GM12878 (cell line): ENCODE measurements around the gene GSTCD. TPM values are rescaled to one million over a fixed set of nuclear protein-coding genes. Genes with fewer than 3 reads are reported as not detected.

Experiments used
- ATAC-seq: fragments of 200-7000 bp; cut with Tn5 transposase; 3 replicates; pipeline ENCODE4 v1.9.1; 2020; ENCODE audit warnings: mild to moderate bottlenecking, moderate library complexity
- BruUV-seq: library from RNA; stranded (reverse); fragments of 400-500 nt; replicated peaks from 2 replicates; lab custom pipeline; 2021; lab: Mats Ljungman, UMichigan
- CTCF ChIA-PET: fragments of 300-600 bp; sonication (Branson Sonifier 250); formaldehyde crosslinking; extraction: SDS; loops from one replicate; lab custom pipeline; 2021; ENCODE audit warnings: inconsistent platforms; lab: Yijun Ruan, JAX
- POLR2A ChIA-PET: fragments of 350-600 bp; formaldehyde crosslinking; extraction: SDS; loops from one replicate; lab custom pipeline; 2021; ENCODE audit warnings: inconsistent platforms; lab: Charles Lee
- RAD21 ChIA-PET: fragments of 300-600 bp; sonication (Branson Sonifier 250); formaldehyde crosslinking; loops from one replicate; lab custom pipeline; 2023; ENCODE audit warnings: antibody characterized with exemption; ENCODE audit not compliant: unreplicated experiment; lab: Charles Lee
- SMC1A ChIA-PET: fragments of 300-600 bp; sonication (Branson Sonifier 250); formaldehyde crosslinking; loops from one replicate; lab custom pipeline; 2023; ENCODE audit not compliant: unreplicated experiment, uncharacterized antibody; lab: Charles Lee
- DNase-seq: peaks from one replicate; pipeline ENCODE4 v3.0.0-alpha.2; 2011; ENCODE audit warnings: low read depth, low spot score
- FAIRE-seq: peaks from 3 replicates; lab custom pipeline; 2011; peaks lifted over from hg19 to GRCh38; lab: Jason Lieb, UNC
- H2AFZ ChIP-seq: 2 replicates; pipeline ENCODE4 v1.6.0; 2011; ENCODE audit warnings: low read depth, low read length, control low read depth; ENCODE audit not compliant: control insufficient read depth
- H3K27ac ChIP-seq: 2 replicates; pipeline ENCODE4 v1.5.1; 2011; ENCODE audit warnings: control low read depth; ENCODE audit not compliant: control insufficient read depth, insufficient read depth
- H3K27me3 ChIP-seq, 2 experiments: replicated peaks in 1 of 2; 2 replicates each; pipeline versions ENCODE4 v1.6.0 to v1.6.1; 2011; ENCODE audit warnings: low read length in 1 of 2; ENCODE audit not compliant: control insufficient read depth in 2 of 2, insufficient read depth in 2 of 2
- H3K36me3 ChIP-seq, 2 experiments: 2 replicates each; pipeline ENCODE4 v1.5.1; 2011; ENCODE audit warnings: low read length in 1 of 2; ENCODE audit not compliant: control insufficient read depth in 2 of 2, insufficient read depth in 2 of 2
- H3K4me1 ChIP-seq: 2 replicates; pipeline ENCODE4 v1.6.1; 2011; ENCODE audit warnings: mild to moderate bottlenecking, low read length, moderate library complexity, mixed read lengths; ENCODE audit not compliant: control insufficient read depth, insufficient read depth
- H3K4me2 ChIP-seq: 2 replicates; pipeline ENCODE4 v1.6.0; 2011; ENCODE audit warnings: control low read depth; ENCODE audit not compliant: control insufficient read depth, insufficient read depth
- H3K4me3 ChIP-seq: fragments of 200-600 bp; sonication (generic); 2 replicates; pipeline ENCODE4 v1.5.1; 2016
- H3K79me2 ChIP-seq: 2 replicates; pipeline ENCODE4 v1.6.0; 2011; ENCODE audit warnings: low read length; ENCODE audit not compliant: control insufficient read depth, insufficient read depth
- H3K9ac ChIP-seq: 2 replicates; pipeline ENCODE4 v1.8.0; 2011; ENCODE audit warnings: low read length, control low read depth, mixed read lengths; ENCODE audit not compliant: control insufficient read depth, insufficient read depth
- H3K9me3 ChIP-seq: replicated peaks from 3 replicates; pipeline ENCODE4 v1.5.1; 2011; ENCODE audit warnings: mild to moderate bottlenecking, low read length; ENCODE audit not compliant: control insufficient read depth, insufficient read depth
- H4K20me1 ChIP-seq: 2 replicates; pipeline ENCODE4 v1.6.0; 2011; ENCODE audit not compliant: control insufficient read depth, insufficient read depth
- EP300 ChIP-seq, 2 experiments: fragments of 150-350 bp in 1 of 2; IDR thresholded peaks; 2 replicates each; pipeline ENCODE4 v1.6.1; 2011 to 2012; ENCODE audit warnings: low read depth in 2 of 2, low read length in 2 of 2, borderline replicate concordance in 1 of 2, improper control_type of control experiment in 1 of 2, inconsistent platforms in 1 of 2; ENCODE audit not compliant: control insufficient read depth in 1 of 2
- GABPA ChIP-seq: IDR thresholded peaks from 2 replicates; pipeline ENCODE4 v1.6.1; 2014; ENCODE audit warnings: antibody characterized with exemption, low read depth, mild to moderate bottlenecking, inconsistent platforms
- KLF5 ChIP-seq: fragments of 450-650 bp; IDR thresholded peaks from 2 replicates; pipeline ENCODE4 v1.6.1; 2014; ENCODE audit warnings: mild to moderate bottlenecking; ENCODE audit not compliant: partially characterized antibody
- MEF2B ChIP-seq: fragments of 450-650 bp; IDR thresholded peaks from 2 replicates; pipeline ENCODE4 v1.6.1; 2018; ENCODE audit warnings: mild to moderate bottlenecking, moderate library complexity; ENCODE audit not compliant: partially characterized antibody, poor library complexity, severe bottlenecking
- NBN ChIP-seq: fragments of 450-650 bp; IDR thresholded peaks from 2 replicates; pipeline ENCODE4 v1.6.1; 2016
- POU2F2 ChIP-seq: IDR thresholded peaks from 3 replicates; pipeline ENCODE4 v1.6.1; 2011; ENCODE audit warnings: low read depth, mild to moderate bottlenecking, low read length, borderline replicate concordance
- RAD51 ChIP-seq: fragments of 450-650 bp; IDR thresholded peaks from 2 replicates; pipeline ENCODE4 v1.6.1; 2016; ENCODE audit warnings: moderate library complexity, mild to moderate bottlenecking, inconsistent platforms
- SMAD5 ChIP-seq: IDR thresholded peaks from 2 replicates; pipeline ENCODE4 v1.6.1; 2016; ENCODE audit warnings: antibody characterized with exemption, low read depth
- TAF1 ChIP-seq: IDR thresholded peaks from 2 replicates; pipeline ENCODE4 v1.6.1; 2011; ENCODE audit warnings: mild to moderate bottlenecking, low read depth, low read length, borderline replicate concordance
- TCF7 ChIP-seq: IDR thresholded peaks from 2 replicates; pipeline ENCODE4 v1.6.1; 2014; ENCODE audit warnings: antibody characterized with exemption, borderline replicate concordance
- ZNF274 ChIP-seq: IDR thresholded peaks from one replicate; pipeline ENCODE4 v1.8.0; 2011; ENCODE audit not compliant: insufficient read length, insufficient read depth
- ZZZ3 ChIP-seq: IDR thresholded peaks from 2 replicates; pipeline ENCODE4 v1.6.1; 2011; ENCODE audit warnings: low read depth; ENCODE audit not compliant: control insufficient read depth, insufficient read length
- WGBS: methylation state at CpG from one replicate; pipeline ENCODE4 v1.1.6; 2016; ENCODE audit warnings: low lambda C conversion rate; ENCODE audit not compliant: insufficient replicate concordance, insufficient coverage; ENCODE audit errors: missing lambda C conversion rate; 5-methylcytosine and 5-hydroxymethylcytosine counted together
- in situ Hi-C: fragments of 300-500 bp; cut with MboI; formaldehyde crosslinking; loops from 9 replicates; pipeline ENCODE4 v1.14.3; 2018; ENCODE audit warnings: mixed read lengths
- intact Hi-C: fragments of 100-400 bp; cut with micrococcal nuclease; formaldehyde crosslinking; loops from one replicate; pipeline ENCODE4 v1.14.2; 2022; ENCODE audit not compliant: unreplicated experiment
- polyA plus RNA-seq, 11 experiments: library from polyadenylated mRNA; depleted of rRNA in 4 of 11; unstranded in 6 of 11; stranded (reverse) in 5 of 11; fragments of >200 nt; fragmentation: Nextera tagmentation in 4 of 11; fragmentation: Illumina TruSeq in 1 of 11; extraction: Ambion mirVana in 4 of 11; extraction: Trizol in 1 of 11; gene quantifications; 1 replicate in 1 of 11; 2 replicates in 10 of 11; pipeline versions ENCODE4 v1.2.1 to v1.2.3, GENCODE V29; 2011 to 2016; ENCODE audit warnings: inconsistent platforms in 2 of 11, missing spikeins in 2 of 11, low read depth in 1 of 11
- total RNA-seq, 4 experiments: library from RNA; depleted of rRNA in 3 of 4; stranded (reverse); fragments of >200 nt in 3 of 4; fragmentation: Illumina TruSeq in 1 of 4; extraction: Trizol in 1 of 4; gene quantifications; 2 replicates each; pipeline versions ENCODE4 v1.2.1 to v1.2.3, GENCODE V29; 2013 to 2021
- TF ChIP-seq, protein P1 (sequence below): fragments of 450-650 bp; conservative IDR thresholded peaks from 2 replicates; pipeline ENCODE4 v1.6.1; 2017; ENCODE audit warnings: mild to moderate bottlenecking, moderate library complexity
- TF ChIP-seq, protein P2 (sequence below): fragments of 150-350 bp; IDR thresholded peaks from 2 replicates; pipeline ENCODE4 v1.6.1; 2016; ENCODE audit warnings: low read depth, low read length
- TF ChIP-seq, protein P3 (sequence below): fragments of 450-650 bp; IDR thresholded peaks from 2 replicates; pipeline ENCODE4 v1.6.1; 2017; ENCODE audit warnings: mild to moderate bottlenecking, low read depth, inconsistent platforms; ENCODE audit not compliant: poor library complexity, severe bottlenecking
- TF ChIP-seq, protein P4 (sequence below): IDR thresholded peaks from 2 replicates; pipeline ENCODE4 v1.6.1; 2012; ENCODE audit warnings: low read depth, low read length, improper control_type of control experiment

GSTCD gene
- total and polyA plus RNA-seq, 10 of the 15 experiments (the other 5 are each of a cell fraction or from before 2014, with no cell fraction given): 4.3 to 28.4 (median 14.1) TPM

DNA sequence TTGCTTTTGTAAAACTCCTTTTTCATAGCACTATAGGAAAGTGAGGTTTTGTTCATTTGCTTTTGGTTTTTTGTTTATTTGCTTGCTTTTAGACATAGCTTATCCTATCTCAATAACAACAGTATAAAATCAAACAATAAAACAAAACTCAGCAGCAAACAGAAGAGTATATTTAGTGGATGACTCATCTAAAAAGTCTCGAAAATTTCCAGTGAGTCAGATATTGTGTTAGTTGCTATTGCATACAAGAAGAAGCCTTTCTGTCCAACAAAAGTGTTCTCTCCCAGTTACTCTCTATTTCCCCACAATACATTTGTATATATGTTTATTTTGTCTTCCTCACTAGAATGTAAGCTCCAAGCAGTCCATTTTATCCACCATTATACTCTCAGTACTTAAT, 150.6 kb downstream of the GSTCD start:
- H3K4me1 ChIP-seq: no peaks in the 10 kb centered on the region
- ChIA-PET SMC1A (interaction anchor here (1.0 kb wide), 2 partner anchors 10 kb away, joined by 3 to 4 read pairs; no protein-coding TSS in a partner anchor), CTCF (interaction anchor here (0.6 to 0.8 kb wide), 2 partner anchors 20 to 65 kb away, joined by 3 to 5 read pairs; no protein-coding TSS in a partner anchor), POLR2A (no interaction called here), RAD21 (interaction anchor here (1.5 to 1.6 kb wide), 2 partner anchors 108 to 385 kb away, joined by 3 to 5 read pairs; partner anchors contain the start of gene PPA2)
- H3K4me2 ChIP-seq: no peak overlapping the region
- no TSS peak for BruUV-seq
- peaks cover 2% of the 10 kb centered on the region; the same call in 2 of the 3 replicates for H3K9me3 ChIP-seq
- no peaks in the 10 kb centered on the region for H3K36me3 ChIP-seq
- H3K27me3 ChIP-seq: no peaks in the 10 kb centered on the region
- no peak overlapping the region for H3K4me3 ChIP-seq
- ATAC-seq (peak; percentile 87), DNase-seq (peak; percentile 9), FAIRE-seq (no peak)
- 0% methylated on average over 1 of the region's 1 CpG for whole genome bisulfite sequencing
- no peak overlapping the region for H3K27ac ChIP-seq
- no peak overlapping the region for H3K9ac ChIP-seq
- intact Hi-C loops (no loop called here), in situ Hi-C loops (no loop called here)
- no peak overlapping the region for H2AFZ ChIP-seq
- no peaks in the 10 kb centered on the region for H3K79me2 ChIP-seq
- no peaks in the 10 kb centered on the region for H4K20me1 ChIP-seq
- TF ChIP-seq ZZZ3 (no peak), EP300 (IDR thresholded peaks at IDR 0.05; ENCODE audit: borderline replicate concordance in 1 of 2, control insufficient read depth in 1 of 2, low read depth in 2 of 2, low read length in 2 of 2) (peak in 1 of 2 experiments; percentile 37; a peak in 1 of 4 replicates), TAF1 (no peak), NBN (no peak), ZNF274 (no peak), SMAD5 (no peak), POU2F2 (no peak), TCF7 (no peak), RAD51 (no peak), KLF5 (no peak), MEF2B (no peak), GABPA (no peak)
- TF ChIP-seq, protein P1, sequence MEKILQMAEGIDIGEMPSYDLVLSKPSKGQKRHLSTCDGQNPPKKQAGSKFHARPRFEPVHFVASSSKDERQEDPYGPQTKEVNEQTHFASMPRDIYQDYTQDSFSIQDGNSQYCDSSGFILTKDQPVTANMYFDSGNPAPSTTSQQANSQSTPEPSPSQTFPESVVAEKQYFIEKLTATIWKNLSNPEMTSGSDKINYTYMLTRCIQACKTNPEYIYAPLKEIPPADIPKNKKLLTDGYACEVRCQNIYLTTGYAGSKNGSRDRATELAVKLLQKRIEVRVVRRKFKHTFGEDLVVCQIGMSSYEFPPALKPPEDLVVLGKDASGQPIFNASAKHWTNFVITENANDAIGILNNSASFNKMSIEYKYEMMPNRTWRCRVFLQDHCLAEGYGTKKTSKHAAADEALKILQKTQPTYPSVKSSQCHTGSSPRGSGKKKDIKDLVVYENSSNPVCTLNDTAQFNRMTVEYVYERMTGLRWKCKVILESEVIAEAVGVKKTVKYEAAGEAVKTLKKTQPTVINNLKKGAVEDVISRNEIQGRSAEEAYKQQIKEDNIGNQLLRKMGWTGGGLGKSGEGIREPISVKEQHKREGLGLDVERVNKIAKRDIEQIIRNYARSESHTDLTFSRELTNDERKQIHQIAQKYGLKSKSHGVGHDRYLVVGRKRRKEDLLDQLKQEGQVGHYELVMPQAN: no peak
- TF ChIP-seq, protein P2, sequence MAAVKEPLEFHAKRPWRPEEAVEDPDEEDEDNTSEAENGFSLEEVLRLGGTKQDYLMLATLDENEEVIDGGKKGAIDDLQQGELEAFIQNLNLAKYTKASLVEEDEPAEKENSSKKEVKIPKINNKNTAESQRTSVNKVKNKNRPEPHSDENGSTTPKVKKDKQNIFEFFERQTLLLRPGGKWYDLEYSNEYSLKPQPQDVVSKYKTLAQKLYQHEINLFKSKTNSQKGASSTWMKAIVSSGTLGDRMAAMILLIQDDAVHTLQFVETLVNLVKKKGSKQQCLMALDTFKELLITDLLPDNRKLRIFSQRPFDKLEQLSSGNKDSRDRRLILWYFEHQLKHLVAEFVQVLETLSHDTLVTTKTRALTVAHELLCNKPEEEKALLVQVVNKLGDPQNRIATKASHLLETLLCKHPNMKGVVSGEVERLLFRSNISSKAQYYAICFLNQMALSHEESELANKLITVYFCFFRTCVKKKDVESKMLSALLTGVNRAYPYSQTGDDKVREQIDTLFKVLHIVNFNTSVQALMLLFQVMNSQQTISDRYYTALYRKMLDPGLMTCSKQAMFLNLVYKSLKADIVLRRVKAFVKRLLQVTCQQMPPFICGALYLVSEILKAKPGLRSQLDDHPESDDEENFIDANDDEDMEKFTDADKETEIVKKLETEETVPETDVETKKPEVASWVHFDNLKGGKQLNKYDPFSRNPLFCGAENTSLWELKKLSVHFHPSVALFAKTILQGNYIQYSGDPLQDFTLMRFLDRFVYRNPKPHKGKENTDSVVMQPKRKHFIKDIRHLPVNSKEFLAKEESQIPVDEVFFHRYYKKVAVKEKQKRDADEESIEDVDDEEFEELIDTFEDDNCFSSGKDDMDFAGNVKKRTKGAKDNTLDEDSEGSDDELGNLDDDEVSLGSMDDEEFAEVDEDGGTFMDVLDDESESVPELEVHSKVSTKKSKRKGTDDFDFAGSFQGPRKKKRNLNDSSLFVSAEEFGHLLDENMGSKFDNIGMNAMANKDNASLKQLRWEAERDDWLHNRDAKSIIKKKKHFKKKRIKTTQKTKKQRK: no peak
- TF ChIP-seq, protein P3, sequence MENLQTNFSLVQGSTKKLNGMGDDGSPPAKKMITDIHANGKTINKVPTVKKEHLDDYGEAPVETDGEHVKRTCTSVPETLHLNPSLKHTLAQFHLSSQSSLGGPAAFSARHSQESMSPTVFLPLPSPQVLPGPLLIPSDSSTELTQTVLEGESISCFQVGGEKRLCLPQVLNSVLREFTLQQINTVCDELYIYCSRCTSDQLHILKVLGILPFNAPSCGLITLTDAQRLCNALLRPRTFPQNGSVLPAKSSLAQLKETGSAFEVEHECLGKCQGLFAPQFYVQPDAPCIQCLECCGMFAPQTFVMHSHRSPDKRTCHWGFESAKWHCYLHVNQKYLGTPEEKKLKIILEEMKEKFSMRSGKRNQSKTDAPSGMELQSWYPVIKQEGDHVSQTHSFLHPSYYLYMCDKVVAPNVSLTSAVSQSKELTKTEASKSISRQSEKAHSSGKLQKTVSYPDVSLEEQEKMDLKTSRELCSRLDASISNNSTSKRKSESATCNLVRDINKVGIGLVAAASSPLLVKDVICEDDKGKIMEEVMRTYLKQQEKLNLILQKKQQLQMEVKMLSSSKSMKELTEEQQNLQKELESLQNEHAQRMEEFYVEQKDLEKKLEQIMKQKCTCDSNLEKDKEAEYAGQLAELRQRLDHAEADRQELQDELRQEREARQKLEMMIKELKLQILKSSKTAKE: no peak
- TF ChIP-seq, protein P4, sequence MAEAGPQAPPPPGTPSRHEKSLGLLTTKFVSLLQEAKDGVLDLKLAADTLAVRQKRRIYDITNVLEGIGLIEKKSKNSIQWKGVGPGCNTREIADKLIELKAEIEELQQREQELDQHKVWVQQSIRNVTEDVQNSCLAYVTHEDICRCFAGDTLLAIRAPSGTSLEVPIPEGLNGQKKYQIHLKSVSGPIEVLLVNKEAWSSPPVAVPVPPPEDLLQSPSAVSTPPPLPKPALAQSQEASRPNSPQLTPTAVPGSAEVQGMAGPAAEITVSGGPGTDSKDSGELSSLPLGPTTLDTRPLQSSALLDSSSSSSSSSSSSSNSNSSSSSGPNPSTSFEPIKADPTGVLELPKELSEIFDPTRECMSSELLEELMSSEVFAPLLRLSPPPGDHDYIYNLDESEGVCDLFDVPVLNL: no peak
